CD4-positive, alpha-beta T cell (primary cell): Measurements from ENCODE around the gene EML6. TPM values are rescaled to one million over a fixed set of nuclear protein-coding genes. Genes with fewer than 3 reads are reported as not detected.

ENCODE experiments used
- ATAC-seq: fragments of 200-7000 bp; cut with Tn5 transposase; one replicate; pipeline ENCODE4 v1.10.0; 2022; ENCODE audit warnings: mild to moderate bottlenecking; ENCODE audit not compliant: poor library complexity
- CTCF ChIA-PET: fragments of 350-600 bp; sonication (Branson Sonifier 250); formaldehyde crosslinking; loops from one replicate; lab custom pipeline; 2021; ENCODE audit warnings: antibody characterized with exemption, inconsistent platforms; lab: Charles Lee
- POLR2A ChIA-PET: fragments of 350-600 bp; sonication (Branson Sonifier 250); formaldehyde crosslinking; loops from one replicate; lab custom pipeline; 2021; ENCODE audit warnings: antibody characterized with exemption, inconsistent platforms; lab: Charles Lee
- DNase-seq, 14 experiments: peaks; one replicate each; pipeline ENCODE4 v3.0.0-alpha.2; 2013 to 2020; ENCODE audit warnings: mixed read lengths in 2 of 14
- H3K27ac ChIP-seq, 2 donors: one replicate each; pipeline versions ENCODE4 v1.5.1 to v1.7.0; 2013; ENCODE audit warnings: low read length in 2 of 2, low read depth in 1 of 2, mild to moderate bottlenecking in 1 of 2
- H3K27me3 ChIP-seq, 2 experiments: 1 replicate in 1 of 2; 2 replicates in 1 of 2; pipeline versions ENCODE4 v1.6.1 to v1.7.0; 2013; ENCODE audit warnings: low read length in 2 of 2, control low read depth in 1 of 2, mild to moderate bottlenecking in 1 of 2, moderate library complexity in 1 of 2; ENCODE audit not compliant: insufficient read depth in 2 of 2, control insufficient read depth in 1 of 2
- H3K36me3 ChIP-seq: one replicate; pipeline ENCODE4 v1.6.1; 2013; ENCODE audit warnings: low read length, control low read depth; ENCODE audit not compliant: insufficient read depth
- H3K4me1 ChIP-seq: one replicate; pipeline ENCODE4 v1.6.1; 2013; ENCODE audit warnings: low read length, control low read depth; ENCODE audit not compliant: insufficient read depth
- H3K4me3 ChIP-seq: one replicate; pipeline ENCODE4 v1.5.1; 2013; ENCODE audit warnings: mild to moderate bottlenecking, low read length, moderate library complexity
- H3K9me3 ChIP-seq, 2 experiments: 1 replicate in 1 of 2; 2 replicates in 1 of 2; pipeline versions ENCODE4 v1.6.1 to v1.7.0; 2013; ENCODE audit warnings: low read length in 2 of 2, mild to moderate bottlenecking in 2 of 2, control low read depth in 1 of 2, moderate library complexity in 1 of 2; ENCODE audit not compliant: control insufficient read depth in 1 of 2, insufficient read depth in 1 of 2
- H3K27ac Mint-ChIP-seq: one replicate; pipeline ENCODE4 v1.8.0; 2020; ENCODE audit warnings: mixed read lengths
- H3K27me3 Mint-ChIP-seq: one replicate; pipeline ENCODE4 v1.8.0; 2021; ENCODE audit warnings: mixed read lengths
- H3K36me3 Mint-ChIP-seq: one replicate; pipeline ENCODE4 v1.8.0; 2021; ENCODE audit warnings: low read depth, mixed read lengths
- H3K4me1 Mint-ChIP-seq: one replicate; pipeline ENCODE4 v1.8.0; 2021; ENCODE audit warnings: low read depth, mixed read lengths
- H3K4me3 Mint-ChIP-seq: one replicate; pipeline ENCODE4 v1.8.0; 2020; ENCODE audit warnings: mild to moderate bottlenecking, mixed read lengths
- H3K9me3 Mint-ChIP-seq: one replicate; pipeline ENCODE4 v1.8.0; 2020; ENCODE audit warnings: mixed read lengths
- intact Hi-C, 2 experiments: fragments of 100-400 bp; cut with DNase I in 1 of 2; cut with micrococcal nuclease in 1 of 2; formaldehyde crosslinking; loops; one replicate each; pipeline versions ENCODE4 v1.15.1 to v1.9.0; 2023 to 2025; cut with DNase I, micrococcal nuclease
- total RNA-seq, 174 experiments: library from RNA in 2 of 174; stranded (reverse) in 2 of 174; gene quantifications; one replicate each; pipeline ENCODE4 v1.2.3 and lab custom pipeline; 2021 to 2026
- TF ChIP-seq, protein P1 (sequence below): fragments of 200-600 bp; IDR thresholded peaks from one replicate; pipeline ENCODE4 v1.8.0; 2022; ENCODE audit warnings: antibody characterized with exemption, mild to moderate bottlenecking

The EML6 gene
- total RNA-seq, 2 experiments from 2014 or later: 0.22 to 0.34 TPM

DNA sequence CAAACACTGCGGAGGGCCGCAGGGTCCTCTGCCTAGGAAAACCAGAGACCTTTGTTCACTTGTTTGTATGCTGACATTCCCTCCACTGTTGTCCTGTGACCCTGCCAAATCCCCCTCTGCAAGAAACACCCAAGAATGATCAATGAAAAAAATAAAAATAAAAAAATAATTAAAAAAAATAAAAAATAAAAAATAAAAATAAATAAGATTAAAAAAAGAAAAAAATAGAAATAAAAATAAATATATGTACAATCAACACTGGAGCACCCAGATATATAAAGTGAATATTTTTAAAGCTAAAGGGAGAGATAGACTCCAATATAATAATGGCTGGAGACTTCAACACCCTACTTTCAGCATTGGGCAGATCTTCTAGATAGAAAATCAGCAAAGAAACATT, 23.8 kb upstream of the EML6 start:
- POLR2A ChIA-PET: no interaction called here
- no peaks in the 10 kb centered on the region for H3K9me3 ChIP-seq
- Mint-ChIP-seq H3K27me3 (peaks cover 4% of the 10 kb centered on the region), H3K36me3 (no peaks in the 10 kb centered on the region), H3K4me1 (no peaks in the 10 kb centered on the region), H3K27ac (no peak overlapping the region), H3K4me3 (no peak overlapping the region), H3K9me3 (no peaks in the 10 kb centered on the region)
- no peak overlapping the region for H3K27ac ChIP-seq
- no peaks in the 10 kb centered on the region for H3K27me3 ChIP-seq
- DNase-seq (no peak), ATAC-seq (no peak)
- intact Hi-C loops: loop anchor here (5.0 to 10.0 kb wide), 3 partner anchors 495 to 1277 kb away; no protein-coding TSS in a partner anchor
- CTCF ChIA-PET: no interaction called here
- TF ChIP-seq, protein P1, sequence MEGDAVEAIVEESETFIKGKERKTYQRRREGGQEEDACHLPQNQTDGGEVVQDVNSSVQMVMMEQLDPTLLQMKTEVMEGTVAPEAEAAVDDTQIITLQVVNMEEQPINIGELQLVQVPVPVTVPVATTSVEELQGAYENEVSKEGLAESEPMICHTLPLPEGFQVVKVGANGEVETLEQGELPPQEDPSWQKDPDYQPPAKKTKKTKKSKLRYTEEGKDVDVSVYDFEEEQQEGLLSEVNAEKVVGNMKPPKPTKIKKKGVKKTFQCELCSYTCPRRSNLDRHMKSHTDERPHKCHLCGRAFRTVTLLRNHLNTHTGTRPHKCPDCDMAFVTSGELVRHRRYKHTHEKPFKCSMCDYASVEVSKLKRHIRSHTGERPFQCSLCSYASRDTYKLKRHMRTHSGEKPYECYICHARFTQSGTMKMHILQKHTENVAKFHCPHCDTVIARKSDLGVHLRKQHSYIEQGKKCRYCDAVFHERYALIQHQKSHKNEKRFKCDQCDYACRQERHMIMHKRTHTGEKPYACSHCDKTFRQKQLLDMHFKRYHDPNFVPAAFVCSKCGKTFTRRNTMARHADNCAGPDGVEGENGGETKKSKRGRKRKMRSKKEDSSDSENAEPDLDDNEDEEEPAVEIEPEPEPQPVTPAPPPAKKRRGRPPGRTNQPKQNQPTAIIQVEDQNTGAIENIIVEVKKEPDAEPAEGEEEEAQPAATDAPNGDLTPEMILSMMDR: no peak
- no peaks in the 10 kb centered on the region for H3K4me1 ChIP-seq
- H3K36me3 ChIP-seq: no peaks in the 10 kb centered on the region
- no peak overlapping the region for H3K4me3 ChIP-seq

DNA sequence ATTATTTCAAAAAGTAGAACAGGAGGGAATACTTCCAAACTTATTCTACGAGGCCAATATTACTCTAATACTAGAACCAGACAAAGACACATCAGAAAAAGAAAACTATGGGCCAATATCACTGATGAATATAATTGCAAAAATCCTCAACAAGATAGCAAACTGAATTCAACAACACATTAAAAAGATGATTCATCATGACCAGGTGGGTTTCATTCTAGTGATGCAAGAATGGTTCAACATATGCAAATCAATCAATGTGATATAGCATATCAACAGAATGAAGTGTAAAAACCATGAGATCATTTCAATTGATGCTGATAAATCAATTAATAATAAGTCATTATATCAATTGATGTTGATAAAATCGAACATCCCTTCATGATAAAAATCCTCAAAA, 22.4 kb upstream of the EML6 start:
- DNase-seq (no peak), ATAC-seq (no peak)
- Mint-ChIP-seq H3K27ac (no peak overlapping the region), H3K9me3 (no peaks in the 10 kb centered on the region), H3K36me3 (no peaks in the 10 kb centered on the region), H3K27me3 (peaks cover 4% of the 10 kb centered on the region), H3K4me1 (no peaks in the 10 kb centered on the region), H3K4me3 (no peak overlapping the region)
- H3K27ac ChIP-seq: no peak overlapping the region
- no peaks in the 10 kb centered on the region for H3K9me3 ChIP-seq
- no peak overlapping the region for H3K4me3 ChIP-seq
- CTCF ChIA-PET: no interaction called here
- no peaks in the 10 kb centered on the region for H3K27me3 ChIP-seq
- no peaks in the 10 kb centered on the region for H3K4me1 ChIP-seq
- no peaks in the 10 kb centered on the region for H3K36me3 ChIP-seq
- POLR2A ChIA-PET: no interaction called here
- TF ChIP-seq, protein P1: no peak
- intact Hi-C loops: loop anchor here (5.0 to 10.0 kb wide), 3 partner anchors 496 to 1279 kb away; no protein-coding TSS in a partner anchor

DNA sequence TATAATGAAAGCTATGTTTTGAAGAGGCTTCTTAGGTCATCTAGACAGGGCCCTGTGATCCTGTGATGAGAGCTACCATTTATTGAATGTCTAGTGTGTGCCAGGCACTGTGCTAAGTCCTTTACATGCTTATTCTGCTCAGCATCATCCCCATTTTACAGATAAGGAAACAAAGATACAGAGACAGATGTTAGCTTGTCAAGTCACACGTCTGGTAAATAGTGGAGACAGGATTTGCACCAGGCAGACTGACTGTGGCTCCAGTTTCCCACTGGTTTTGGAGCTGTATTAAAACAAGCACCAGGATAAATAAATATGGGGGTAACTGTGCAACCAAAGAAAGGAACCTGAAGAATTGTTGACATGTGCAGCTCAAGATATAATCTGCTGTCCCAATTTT, 19.2 kb upstream of the EML6 start:
- Histone ChIP-seq H3K27me3 (peaks cover 11 to 17% of the 10 kb centered on the region in 2 experiments), H3K4me1 (peaks cover 8% of the 10 kb centered on the region), H3K36me3 (no peaks in the 10 kb centered on the region), H3K27ac (no peak overlapping the region), H3K4me3 (no peak overlapping the region), H3K9me3 (peaks cover 0 to 8% of the 10 kb centered on the region in 2 experiments)
- no peaks in the 10 kb centered on the region for H3K4me1 Mint-ChIP-seq
- no peaks in the 10 kb centered on the region for H3K9me3 Mint-ChIP-seq
- H3K27ac Mint-ChIP-seq: no peak overlapping the region
- ChIA-PET POLR2A (interaction anchor here (1.0 to 1.6 kb wide), 7 partner anchors 12 to 597 kb away, joined by 3 to 10 read pairs (median 4); partner anchors contain the start of gene ACYP2), CTCF (interaction anchor here (0.5 to 4.5 kb wide), 18 partner anchors 10 to 719 kb away, joined by 3 to 43 read pairs (median 3); partner anchors contain the start of gene EML6)
- intact Hi-C loops: loop anchor here (1.0 to 10.0 kb wide), 5 partner anchors 182 to 1282 kb away; no protein-coding TSS in a partner anchor
- no peaks in the 10 kb centered on the region for H3K36me3 Mint-ChIP-seq
- TF ChIP-seq, protein P1: no peak
- ATAC-seq (no peak), DNase-seq (no peak)
- H3K27me3 Mint-ChIP-seq: peaks cover 13% of the 10 kb centered on the region
- no peak overlapping the region for H3K4me3 Mint-ChIP-seq
